ENCODE data around the gene PFKFB1. TPM values are rescaled to one million over a fixed set of nuclear protein-coding genes. Genes with fewer than 3 reads are reported as not detected.

PFKFB1 gene
- polyA plus RNA-seq, 1 experiment = 0.10 TPM

GRCh38 chrX:54934058-54934457 lies 59.9 kb downstream of the PFKFB1 start:
- ChIA-PET POLR2A (no interaction called here), CTCF (no interaction called here)
- TF ChIP-seq CTCF (IDR thresholded peaks at IDR 0.05; ENCODE audit: insufficient read depth, low read depth, low read length) = no peak
- Histone ChIP-seq H3K4me3 (ENCODE audit: low read depth, low read length) (no peak overlapping the region), H3K36me3 (ENCODE audit: control insufficient read depth, insufficient read depth, low read length) (no peaks in the 10 kb centered on the region; the same call in 1 of the 2 replicates), H3K27me3 (ENCODE audit: control insufficient read depth, insufficient read depth, low read length) (no peaks in the 10 kb centered on the region)
- no peak for DNase-seq (ENCODE audit: low read depth)

GRCh38 chrX:54933150-54933826 lies 60.7 kb downstream of the PFKFB1 start:
- no peak for DNase-seq (ENCODE audit: low read depth)
- TF ChIP-seq CTCF (IDR thresholded peaks at IDR 0.05; ENCODE audit: insufficient read depth, low read depth, low read length) = no peak
- ChIA-PET POLR2A (no interaction called here), CTCF (no interaction called here)
- Histone ChIP-seq H3K36me3 (ENCODE audit: control insufficient read depth, insufficient read depth, low read length) (no peaks in the 10 kb centered on the region; the same call in 1 of the 2 replicates), H3K4me3 (ENCODE audit: low read depth, low read length) (no peak overlapping the region), H3K27me3 (ENCODE audit: control insufficient read depth, insufficient read depth, low read length) (no peaks in the 10 kb centered on the region)

GRCh38 chrX:54931107-54931506 lies 62.9 kb downstream of the PFKFB1 start:
- POLR2A ChIA-PET = no interaction called here
- Histone ChIP-seq H3K36me3 (ENCODE audit: control insufficient read depth, insufficient read depth, low read length) (no peaks in the 10 kb centered on the region; the same call in none of the 2 replicates), H3K27me3 (ENCODE audit: control insufficient read depth, insufficient read depth, low read length) (no peaks in the 10 kb centered on the region), H3K4me3 (ENCODE audit: low read depth, low read length) (no peak overlapping the region)
- no peak for TF ChIP-seq CTCF (IDR thresholded peaks at IDR 0.05; ENCODE audit: insufficient read depth, low read depth, low read length)
- no peak for DNase-seq (ENCODE audit: low read depth)
- CTCF ChIA-PET = no interaction called here

GRCh38 chrX:54930291-54931049 lies 63.5 kb downstream of the PFKFB1 start:
- no peak for DNase-seq (ENCODE audit: low read depth)
- Histone ChIP-seq H3K36me3 (ENCODE audit: control insufficient read depth, insufficient read depth, low read length) (no peaks in the 10 kb centered on the region; the same call in none of the 2 replicates), H3K27me3 (ENCODE audit: control insufficient read depth, insufficient read depth, low read length) (no peaks in the 10 kb centered on the region), H3K4me3 (ENCODE audit: low read depth, low read length) (no peak overlapping the region)
- ChIA-PET POLR2A (no interaction called here), CTCF (no interaction called here)
- no peak for TF ChIP-seq CTCF (IDR thresholded peaks at IDR 0.05; ENCODE audit: insufficient read depth, low read depth, low read length)

GRCh38 chrX:54928876-54929275 lies 65.1 kb downstream of the PFKFB1 start:
- Histone ChIP-seq H3K4me3 (ENCODE audit: low read depth, low read length) (no peak overlapping the region), H3K36me3 (ENCODE audit: control insufficient read depth, insufficient read depth, low read length) (no peaks in the 10 kb centered on the region; the same call in none of the 2 replicates), H3K27me3 (ENCODE audit: control insufficient read depth, insufficient read depth, low read length) (no peaks in the 10 kb centered on the region)
- POLR2A ChIA-PET = no interaction called here
- CTCF ChIA-PET = interaction anchor here (0.9 kb wide), 1 partner anchor 37 kb away, joined by 3 read pairs; no protein-coding TSS in a partner anchor
- no peak for DNase-seq (ENCODE audit: low read depth)
- no peak for TF ChIP-seq CTCF (IDR thresholded peaks at IDR 0.05; ENCODE audit: insufficient read depth, low read depth, low read length)
